HG02884 (cell line): ENCODE measurements around the gene CCDC124.

Experiments used
- ATAC-seq: cut with Tn5 transposase; IDR thresholded peaks from one replicate; pipeline ENCODE4 v1.9.1; 2021; ENCODE audit warnings: mild to moderate bottlenecking, moderate library complexity; ENCODE audit not compliant: unreplicated experiment

The CCDC124 gene

DNA sequence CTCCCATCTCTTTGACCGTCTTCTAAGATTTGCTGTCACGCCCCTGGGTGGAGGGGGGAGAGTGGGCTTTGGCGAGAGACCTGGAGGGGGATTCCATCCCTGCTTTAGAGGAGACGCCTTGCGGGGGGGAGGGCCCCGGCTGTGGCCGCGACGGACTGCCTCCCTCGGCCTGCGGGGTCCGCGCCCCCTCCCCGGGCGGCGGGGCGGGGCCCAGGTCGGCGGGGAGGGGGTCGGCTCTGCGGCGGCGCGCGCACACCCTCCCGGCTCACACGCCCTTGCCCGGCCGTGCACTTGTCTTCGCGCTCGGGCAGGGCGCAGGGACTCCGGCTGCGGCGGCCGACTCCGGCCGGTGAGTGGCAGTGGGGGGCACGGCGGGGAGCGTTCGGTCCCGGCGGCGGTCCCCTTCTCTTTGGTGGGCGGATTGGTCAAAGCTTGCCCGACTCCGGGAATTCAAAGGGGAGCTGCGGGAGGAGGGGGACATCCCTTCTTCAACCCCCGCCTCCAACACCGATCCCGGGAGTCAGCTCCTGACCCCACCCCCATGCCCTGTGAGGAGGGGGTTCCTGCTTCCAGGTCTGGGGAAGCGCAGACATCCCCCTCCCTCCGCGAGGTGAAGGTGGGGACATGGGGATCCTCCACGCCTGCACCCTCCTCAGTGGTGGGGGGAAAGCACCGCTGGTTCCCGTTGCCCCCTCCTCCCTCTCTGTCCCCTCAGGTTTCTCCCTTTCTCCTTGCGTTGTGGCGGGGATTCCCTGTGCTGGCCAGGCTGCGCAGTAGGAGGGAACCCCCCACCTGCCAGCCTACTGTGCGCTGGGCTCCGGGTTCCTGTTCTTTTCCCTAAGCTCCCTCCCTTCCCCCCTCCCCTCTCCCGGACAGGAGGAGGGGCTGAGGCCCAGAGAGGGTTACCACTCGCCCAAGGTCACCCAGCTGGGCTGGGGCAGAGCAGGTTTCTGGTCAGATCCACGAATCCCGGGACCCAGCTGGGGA, 19.5 kb downstream of the CCDC124 start:
- no peak for ATAC-seq

DNA sequence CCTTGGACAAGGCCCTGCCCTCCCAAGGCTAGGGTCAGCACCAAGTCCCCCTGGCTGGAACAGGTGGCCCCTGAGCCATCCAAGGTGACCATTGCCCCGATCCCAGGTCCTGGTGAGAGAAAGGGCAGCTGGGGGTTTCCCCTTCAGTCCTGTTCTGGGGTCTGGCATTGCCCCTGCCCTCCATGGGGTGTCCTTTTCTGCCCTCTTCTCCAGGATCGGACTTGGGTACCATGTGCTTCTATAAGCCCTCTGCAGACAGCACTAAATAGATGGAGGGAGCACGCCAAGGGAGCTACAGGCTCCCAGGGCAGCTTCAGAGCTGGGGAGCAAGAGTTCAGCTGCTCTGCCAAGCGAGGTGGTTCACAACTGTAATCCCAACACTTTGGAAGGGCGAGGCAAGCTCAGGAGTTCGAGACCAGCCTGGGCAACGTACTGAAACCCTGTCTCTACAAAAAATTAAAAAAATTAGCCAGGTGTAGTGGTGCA, 20.5 kb downstream of the CCDC124 start:
- no peak for ATAC-seq

DNA sequence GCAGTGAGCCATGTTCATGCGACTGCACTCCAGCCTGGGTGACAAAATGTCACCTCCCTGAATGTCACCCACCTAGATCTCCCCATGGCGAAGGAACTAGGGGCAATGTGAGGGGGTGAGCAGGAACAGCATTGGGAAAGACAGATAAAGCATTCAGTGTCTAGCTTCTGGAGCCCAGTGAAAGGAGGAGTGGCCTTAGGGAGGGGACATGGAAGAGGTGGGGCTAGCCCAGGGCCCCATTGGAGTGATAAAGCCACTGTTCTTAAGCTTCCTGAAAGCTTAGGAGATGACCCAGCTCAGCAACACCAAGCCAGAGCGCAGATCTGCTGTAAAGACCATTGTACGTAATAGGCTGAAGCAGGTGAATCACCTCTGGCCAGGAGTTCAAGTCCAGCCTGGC, 21.1 kb downstream of the CCDC124 start:
- no peak for ATAC-seq

DNA sequence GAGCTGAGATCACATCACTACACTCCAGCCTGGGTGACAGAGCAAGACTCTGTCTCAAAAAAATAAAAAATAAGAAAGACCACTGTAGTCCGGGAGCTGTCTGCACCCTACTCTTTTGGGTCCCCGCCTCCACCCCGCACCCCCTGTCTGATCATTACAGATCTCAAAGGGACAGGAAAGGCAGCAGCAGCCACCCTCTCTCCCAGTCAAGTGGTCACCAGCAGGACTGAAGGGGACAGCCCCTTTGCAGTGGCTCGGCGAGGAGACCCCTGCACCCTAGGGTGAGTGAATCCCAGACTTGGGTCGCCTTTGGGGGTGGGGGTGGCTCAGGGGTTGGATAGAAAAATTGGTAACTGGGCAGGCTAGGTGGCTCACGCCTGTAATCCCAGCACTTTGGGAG, 21.6 kb downstream of the CCDC124 start:
- ATAC-seq = no peak

DNA sequence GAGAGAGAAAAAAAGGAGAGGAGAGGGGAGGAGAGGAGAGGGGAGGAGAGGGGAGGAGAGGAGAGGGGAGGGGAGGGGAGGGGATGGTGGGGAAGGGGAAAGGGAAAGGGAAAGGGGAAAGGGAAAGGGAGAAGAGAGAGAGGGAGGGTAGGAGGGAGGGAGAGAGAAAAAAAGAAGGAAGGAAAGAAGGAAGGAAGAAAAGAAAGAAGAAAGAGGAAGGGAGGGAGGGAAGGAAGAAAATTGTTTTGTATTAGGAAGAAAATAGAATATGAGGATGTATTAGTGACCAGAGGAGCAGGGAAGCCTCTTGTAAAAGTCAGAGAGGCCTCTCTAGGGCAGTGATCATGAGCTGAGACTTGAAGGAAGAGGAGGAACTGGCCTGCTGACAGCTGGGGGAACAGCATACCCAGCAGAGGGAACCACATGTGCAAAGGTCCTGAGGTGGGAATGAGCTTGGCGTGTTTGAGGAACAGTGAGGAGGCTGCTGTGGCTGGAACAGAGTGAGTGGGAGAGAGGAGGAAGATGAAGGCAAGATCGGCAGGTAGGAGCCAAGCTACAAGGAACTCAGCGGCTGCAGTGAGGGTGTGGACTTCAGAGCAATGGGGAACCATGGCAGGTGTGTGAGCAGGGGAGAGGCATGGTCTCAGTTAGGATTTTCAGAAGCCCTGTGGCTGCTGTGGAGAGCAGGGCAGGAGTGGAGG, 24.5 kb downstream of the CCDC124 start:
- no peak for ATAC-seq

DNA sequence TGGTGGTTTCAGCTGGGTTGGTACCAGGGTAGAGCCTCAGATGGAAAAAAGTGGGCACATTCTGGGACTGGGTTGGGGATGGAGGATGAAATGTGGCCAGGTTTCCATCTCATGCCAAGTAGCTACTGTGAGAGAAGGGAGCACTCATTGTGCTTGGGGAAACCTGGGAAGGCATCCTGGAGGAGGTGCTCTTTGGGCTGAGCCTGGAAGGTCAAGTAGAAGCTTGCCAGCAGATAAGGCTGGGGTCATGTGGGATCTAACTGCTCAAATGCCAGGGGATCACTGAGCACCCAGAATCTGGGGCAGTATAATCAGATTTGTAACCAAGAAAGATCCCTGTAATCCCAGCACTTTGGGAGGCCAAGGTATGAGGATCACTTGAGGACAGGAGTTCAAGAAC, 25.1 kb downstream of the CCDC124 start:
- ATAC-seq = no peak

DNA sequence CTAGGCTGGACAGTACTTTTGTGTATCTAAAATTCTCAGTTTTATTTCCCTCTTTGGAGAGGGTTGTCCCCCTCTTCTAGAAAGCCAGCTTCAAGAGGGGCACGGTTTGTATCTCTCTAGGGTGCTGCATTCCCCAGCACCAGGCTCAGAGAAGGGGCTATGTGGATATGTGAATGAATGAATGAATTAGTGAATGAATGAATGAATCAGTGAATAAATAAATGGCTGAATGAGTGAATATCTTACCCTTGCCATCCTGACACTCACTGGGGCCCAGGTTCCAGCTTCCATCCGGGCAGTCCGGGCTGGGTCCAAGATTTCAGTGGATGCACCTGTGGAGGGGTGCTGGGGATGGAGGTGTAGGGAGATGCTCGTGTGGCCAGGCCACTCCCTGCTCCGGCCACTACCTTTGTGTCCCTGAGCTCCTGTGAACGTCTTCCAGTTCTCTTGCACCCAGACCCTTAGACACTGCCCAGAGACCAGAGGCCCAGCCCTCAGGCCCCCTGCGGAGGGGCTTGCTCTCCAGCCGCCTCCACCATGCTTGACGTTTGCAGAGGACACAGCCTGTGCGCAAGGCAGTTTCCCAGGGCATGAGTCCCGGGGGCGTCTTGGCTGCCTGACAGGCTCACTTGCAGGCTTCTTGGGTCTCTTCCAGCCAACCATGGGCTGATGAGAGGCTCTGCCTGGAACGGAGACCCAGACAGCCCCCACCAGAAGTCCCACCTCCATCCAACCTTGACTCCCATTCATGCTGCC, 31.3 kb downstream of the CCDC124 start:
- no peak for ATAC-seq

DNA sequence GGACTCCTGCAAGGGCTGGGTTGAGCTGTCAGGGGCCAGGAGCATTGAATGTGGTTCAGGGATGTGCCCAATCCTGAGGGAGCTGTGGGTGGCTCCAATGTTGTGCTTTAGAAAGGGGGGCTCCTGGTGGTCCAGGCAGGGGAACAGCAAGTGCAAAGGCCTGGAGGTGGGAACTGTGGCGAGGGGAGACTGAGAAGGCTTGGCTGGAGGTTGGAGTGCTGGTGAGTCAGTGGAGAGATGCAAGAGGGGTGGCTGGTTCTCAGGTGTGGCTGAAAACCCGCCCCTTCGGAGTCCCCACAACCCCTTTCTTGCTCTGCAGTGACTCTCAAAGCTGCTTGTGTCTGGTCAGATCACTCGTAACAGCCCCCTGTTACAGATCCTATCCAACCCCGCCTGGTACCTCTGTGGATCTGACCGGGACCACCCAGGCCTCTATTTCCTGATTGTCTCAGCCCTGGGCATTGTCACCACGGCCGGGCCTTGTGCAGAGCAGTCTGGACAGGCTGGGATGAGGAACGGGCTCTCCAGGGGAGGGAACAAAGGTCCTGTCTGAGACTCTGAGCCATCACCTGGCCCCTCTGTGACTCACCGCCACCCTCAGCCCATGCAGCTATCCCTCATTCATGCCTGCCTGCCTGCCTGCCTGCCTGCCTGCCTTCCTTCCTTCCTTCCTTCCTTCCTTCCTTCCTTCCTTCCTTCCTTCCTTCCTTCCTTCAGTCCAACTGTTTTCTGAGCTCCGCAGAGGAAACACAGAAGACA, 32.7 kb downstream of the CCDC124 start:
- no peak for ATAC-seq

DNA sequence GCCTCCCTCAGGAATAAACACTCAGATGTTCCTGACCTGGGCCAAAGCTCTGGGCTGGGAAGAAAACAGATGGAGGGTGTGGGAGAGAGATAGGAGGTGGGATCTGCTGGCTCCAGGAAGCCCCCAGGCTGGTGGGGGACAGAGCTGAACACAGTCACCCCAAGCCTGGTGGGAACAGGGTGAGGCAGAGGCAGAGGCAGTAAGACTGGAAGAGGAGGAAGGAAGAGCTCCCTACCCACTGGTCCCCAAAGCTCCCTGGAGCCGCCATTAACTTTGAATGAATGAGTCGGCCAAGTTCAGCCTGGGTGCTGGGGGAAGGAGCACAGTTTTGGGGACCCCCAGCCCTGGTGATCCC, 33.3 kb downstream of the CCDC124 start:
- no peak for ATAC-seq

DNA sequence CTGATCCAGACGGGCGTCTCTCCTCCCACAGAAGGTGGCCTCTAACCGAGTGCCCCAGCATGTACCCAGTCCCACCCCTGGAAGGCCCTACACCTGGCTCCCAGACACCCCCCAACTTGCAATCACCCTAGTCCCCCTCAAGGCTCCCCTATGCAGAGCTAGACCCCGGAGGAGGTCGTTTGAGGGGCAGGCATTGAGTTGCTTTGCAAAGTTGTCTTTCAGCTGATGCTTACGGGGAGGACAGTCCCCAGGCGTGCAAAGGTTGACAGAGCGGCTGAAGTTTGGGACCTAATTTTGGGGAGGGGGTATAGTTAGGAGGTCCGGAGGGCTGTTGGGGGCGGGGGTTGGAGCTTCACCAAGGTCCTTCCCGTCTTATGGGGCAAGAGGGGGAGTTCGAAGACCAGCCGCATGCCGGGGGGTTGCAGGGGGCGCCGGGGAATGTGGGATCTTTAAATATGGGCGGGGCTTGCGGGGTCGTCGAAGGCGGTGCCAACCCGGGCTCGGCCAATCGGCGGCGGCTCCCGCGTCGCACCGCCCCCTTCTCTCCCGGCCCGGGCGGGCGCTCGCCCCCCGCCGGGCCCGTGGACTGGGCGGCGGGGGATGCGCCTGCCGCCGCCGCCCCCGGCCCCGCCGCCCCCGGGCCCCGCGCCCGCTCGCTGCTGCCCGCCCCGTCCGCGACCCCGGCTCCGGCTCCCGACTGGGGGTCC, 33.9 kb downstream of the CCDC124 start, which contains the start of gene KCNN1:
Gene KCNN1 (plus strand): TSS at position 558 of the 707 bp plus-strand sequence. CDS start 6,782 bp downstream, outside the sequence.
- no peak for ATAC-seq

DNA sequence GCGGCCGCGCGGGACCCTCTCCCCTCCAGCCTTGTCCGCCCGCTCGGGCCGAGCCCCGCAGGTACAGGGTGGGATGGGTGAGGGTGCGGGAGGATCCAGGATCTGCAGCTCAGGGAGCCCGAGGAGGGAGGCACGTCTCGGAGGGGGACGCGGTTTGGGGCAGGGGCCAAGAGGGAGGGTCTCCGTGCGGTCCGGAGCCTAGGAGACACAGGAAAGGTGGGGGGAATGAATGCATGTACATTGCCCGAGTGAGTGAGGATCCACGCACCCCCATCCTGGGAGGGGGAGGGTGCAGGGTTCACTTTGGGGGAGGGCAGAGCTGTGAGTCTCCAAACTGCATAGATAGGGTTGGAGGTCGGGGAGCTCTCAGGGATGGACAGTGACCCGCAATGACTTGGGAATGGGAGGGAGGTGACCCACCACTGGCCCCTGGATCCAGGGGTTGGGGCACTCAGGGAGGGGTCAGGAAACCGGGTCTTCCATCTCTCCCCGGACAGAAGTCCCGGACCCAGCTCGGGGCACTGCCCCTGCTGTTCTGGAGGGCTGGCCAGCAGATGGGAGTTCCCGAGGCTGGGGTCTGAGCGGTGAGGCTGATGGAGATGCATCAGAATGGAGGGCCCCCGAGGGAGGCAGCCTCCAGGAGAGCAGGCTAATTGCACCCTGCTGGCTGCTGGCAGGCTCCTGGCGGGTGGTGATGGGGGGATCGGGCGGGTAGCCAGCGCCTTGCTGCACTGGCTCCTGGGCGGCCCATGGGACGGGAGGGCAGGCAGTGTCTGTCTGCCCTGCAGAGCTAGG, 34.6 kb downstream of the CCDC124 start:
- no peak for ATAC-seq

DNA sequence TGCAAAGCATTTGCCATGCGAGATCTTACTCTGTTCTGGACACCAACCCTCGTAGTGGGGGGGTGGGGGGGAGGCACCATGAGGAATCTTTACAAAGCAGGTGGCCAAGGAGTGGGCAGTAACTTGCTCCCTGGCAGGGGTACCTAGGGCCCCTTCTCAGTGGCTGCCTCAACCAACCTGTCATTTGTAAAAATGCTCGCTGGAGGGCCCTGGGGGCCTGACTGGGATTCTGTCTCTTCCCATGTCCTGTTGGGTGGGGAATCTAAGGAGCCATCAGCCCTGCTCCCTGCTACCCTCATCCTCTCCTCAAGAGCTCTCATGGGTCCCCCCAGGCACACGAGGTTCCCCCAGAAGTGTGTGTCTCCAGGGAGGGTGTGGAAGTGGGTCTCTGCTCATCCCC, 35.5 kb downstream of the CCDC124 start:
- ATAC-seq = no peak

DNA sequence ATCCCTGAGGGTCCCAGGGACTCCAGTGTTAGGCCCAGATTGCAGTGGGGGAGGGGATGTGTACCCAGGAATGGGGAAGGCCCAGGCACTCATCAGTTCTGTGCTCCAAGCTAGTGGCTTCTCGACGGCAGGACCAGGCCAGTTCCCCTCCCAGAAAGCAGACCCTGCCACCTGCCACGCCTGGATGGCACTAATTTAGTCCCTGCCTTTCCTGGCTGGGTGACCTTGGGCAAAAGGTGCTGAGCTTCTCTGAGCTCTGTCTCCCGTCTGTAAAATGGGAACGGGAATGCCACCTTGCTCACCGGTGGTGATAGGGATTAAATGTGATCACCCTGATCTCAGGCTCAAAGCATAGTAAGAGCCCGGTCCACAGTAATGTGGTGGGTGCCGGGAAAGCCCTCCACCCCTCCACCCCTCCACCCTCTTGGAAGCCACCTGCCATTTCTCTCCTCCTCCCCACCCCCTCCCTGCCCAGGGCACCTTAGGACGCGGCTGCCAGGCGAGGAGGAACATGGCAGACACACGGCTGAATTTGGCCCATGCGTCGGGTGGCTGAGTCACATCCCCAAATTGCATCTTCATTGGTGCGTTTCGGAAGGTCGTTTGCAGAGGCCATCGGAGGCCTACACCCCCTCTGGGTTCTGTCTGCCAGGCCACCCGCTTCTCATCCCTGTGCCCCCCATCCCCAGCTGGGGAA, 36.4 kb downstream of the CCDC124 start:
- ATAC-seq = no peak

DNA sequence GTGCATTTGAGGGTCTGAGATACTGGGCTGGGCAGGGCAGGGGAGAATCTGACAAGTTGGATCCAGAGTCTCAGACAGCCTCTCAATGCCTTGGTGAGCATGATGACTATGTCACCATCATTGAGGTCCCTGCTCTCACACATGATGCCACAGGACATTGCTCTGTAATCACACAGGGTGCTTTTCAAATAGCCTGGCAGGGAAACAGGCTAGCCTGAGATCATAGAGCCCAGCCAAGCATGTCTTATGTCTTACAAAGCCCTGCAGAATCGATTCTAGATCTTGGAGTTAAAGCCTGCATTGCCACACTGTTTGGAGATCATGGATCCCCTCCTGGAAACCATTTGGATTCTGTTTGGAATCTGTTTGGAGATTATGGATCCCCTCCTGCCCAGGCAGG, 39.4 kb downstream of the CCDC124 start:
- no peak for ATAC-seq

DNA sequence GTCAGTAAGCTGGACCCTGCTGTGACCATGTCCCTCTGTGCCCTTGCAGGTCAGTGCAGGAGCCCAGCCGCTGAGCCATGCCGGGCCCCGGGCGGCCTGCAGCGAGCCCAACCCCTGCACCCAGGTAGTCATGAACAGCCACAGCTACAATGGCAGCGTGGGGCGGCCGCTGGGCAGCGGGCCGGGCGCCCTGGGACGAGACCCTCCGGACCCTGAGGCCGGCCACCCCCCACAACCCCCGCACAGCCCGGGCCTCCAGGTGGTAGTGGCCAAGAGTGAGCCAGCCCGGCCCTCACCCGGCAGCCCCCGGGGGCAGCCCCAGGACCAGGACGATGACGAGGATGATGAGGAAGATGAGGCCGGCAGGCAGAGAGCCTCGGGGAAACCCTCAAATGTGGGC, 40.9 kb downstream of the CCDC124 start:
- no peak for ATAC-seq

DNA sequence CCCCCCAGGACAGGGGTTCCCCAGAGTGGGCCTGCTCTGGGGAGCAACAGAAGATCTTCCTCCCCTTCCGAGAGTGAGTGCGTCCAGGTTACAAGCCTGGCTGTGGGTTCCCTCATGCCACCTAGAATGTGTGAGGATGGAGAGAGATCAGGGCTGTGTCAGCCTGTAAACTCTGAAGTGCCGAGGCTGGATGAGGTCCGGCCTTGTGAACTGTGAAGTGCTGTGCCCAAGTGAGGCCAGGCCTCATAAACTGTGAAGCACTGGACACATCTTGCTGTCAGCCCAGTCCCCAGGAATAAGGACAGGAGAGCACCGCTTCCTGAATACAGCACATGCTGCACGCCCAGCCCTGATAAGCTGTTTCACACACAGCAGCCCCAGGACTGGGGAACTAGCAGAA, 41.7 kb downstream of the CCDC124 start:
- no peak for ATAC-seq

DNA sequence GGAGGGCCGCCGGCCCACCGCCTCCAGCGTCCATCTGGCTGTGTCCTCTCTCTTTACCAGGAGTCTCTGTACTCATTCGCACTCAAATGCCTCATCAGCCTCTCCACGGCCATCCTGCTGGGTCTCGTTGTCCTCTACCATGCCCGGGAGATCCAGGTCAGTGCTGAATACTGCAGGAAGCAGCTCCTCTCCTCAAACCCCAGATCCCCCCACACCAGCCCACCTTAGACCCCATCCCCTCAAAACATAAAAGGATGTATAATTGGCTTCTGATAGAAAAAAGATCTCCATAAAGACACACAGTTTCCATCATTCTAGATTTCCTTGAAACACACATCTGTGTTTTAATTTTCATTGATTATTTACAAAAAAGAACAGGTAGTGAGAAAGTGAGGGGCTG, 42.2 kb downstream of the CCDC124 start:
- ATAC-seq = no peak

DNA sequence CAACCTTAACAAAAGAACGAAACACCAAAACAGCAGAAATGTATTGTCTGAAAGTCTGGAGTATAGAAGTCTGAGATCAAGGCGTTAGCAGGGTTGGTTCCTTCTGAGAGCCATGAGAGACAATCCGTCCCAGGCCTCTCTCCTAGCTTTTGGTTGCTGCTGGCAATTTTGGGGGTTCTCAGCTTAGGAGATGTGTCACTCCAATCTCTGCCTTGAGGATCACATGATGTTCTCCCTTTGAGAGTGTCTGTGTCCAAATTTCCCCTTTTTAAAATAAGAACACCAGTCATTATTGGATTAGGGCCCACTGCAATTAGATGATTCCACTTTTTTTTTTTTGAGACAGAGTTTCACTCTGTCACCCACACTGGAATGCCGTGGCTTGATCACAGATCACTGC, 44.2 kb downstream of the CCDC124 start:
- no peak for ATAC-seq
